Mesenchymal stem cell (in vitro differentiated cells and primary cell): ENCODE data around the gene NRXN3.
"Not testable (repeated sequence)": the region's sequence is repeated elsewhere in the genome, so short reads cannot be mapped to it uniquely, and the experiment has no call there.

Experiments used
- DNase-seq: peaks from one replicate; pipeline ENCODE4 v3.0.0-alpha.2; 2013
- H2AFZ ChIP-seq: one replicate; pipeline ENCODE4 v1.6.1; 2013; ENCODE audit warnings: low read depth, mild to moderate bottlenecking, control low read depth, inconsistent platforms, low read length, moderate library complexity
- H2AK5ac ChIP-seq: 2 replicates; pipeline ENCODE4 v1.6.1; 2013; ENCODE audit warnings: low read length, moderate library complexity, mild to moderate bottlenecking, inconsistent platforms; ENCODE audit not compliant: severe bottlenecking
- H2BK120ac ChIP-seq: one replicate; pipeline ENCODE4 v1.6.1; 2013; ENCODE audit warnings: low read depth, mild to moderate bottlenecking, inconsistent platforms, low read length, moderate library complexity
- H2BK12ac ChIP-seq, 2 experiments: one replicate each; pipeline ENCODE4 v1.6.1; 2013; ENCODE audit warnings: inconsistent platforms in 2 of 2, low read length in 2 of 2, mild to moderate bottlenecking in 2 of 2, moderate library complexity in 2 of 2, control low read depth in 1 of 2
- H2BK15ac ChIP-seq: one replicate; pipeline ENCODE4 v1.6.1; 2013; ENCODE audit warnings: mild to moderate bottlenecking, low read depth, inconsistent platforms; ENCODE audit not compliant: poor library complexity, severe bottlenecking
- H2BK5ac ChIP-seq: 2 replicates; pipeline ENCODE4 v1.6.1; 2013; ENCODE audit warnings: low read depth, mild to moderate bottlenecking, low read length, control low read depth, inconsistent platforms; ENCODE audit not compliant: poor library complexity, severe bottlenecking
- H3K14ac ChIP-seq, 2 experiments: one replicate each; pipeline ENCODE4 v1.6.1; 2013; ENCODE audit warnings: inconsistent platforms in 2 of 2, low read length in 2 of 2, control low read depth in 1 of 2, mild to moderate bottlenecking in 1 of 2, moderate library complexity in 1 of 2
- H3K18ac ChIP-seq, 2 experiments: one replicate each; pipeline ENCODE4 v1.6.1; 2013; ENCODE audit warnings: inconsistent platforms in 2 of 2, low read length in 2 of 2, control low read depth in 1 of 2, low read depth in 1 of 2, mild to moderate bottlenecking in 1 of 2
- H3K23ac ChIP-seq, 2 experiments: one replicate each; pipeline ENCODE4 v1.6.1; 2013; ENCODE audit warnings: inconsistent platforms in 2 of 2, low read length in 2 of 2, mild to moderate bottlenecking in 2 of 2, moderate library complexity in 2 of 2, control low read depth in 1 of 2
- H3K27ac ChIP-seq: 2 replicates; pipeline ENCODE4 v1.5.1; 2013; ENCODE audit warnings: mild to moderate bottlenecking, moderate library complexity, low read length, control low read depth, inconsistent platforms; ENCODE audit not compliant: poor library complexity, severe bottlenecking
- H3K27me3 ChIP-seq, 2 experiments: 2 replicates each; pipeline versions ENCODE4 v1.6.1 to v1.7.0; 2013; ENCODE audit warnings: low read length in 2 of 2, mild to moderate bottlenecking in 2 of 2, moderate library complexity in 2 of 2, control low read depth in 1 of 2, inconsistent platforms in 1 of 2; ENCODE audit not compliant: control insufficient read depth in 1 of 2, insufficient read depth in 1 of 2
- H3K36me3 ChIP-seq, 2 experiments: 2 replicates each; pipeline versions ENCODE4 v1.6.1 to v1.7.0; 2013; ENCODE audit warnings: low read length in 2 of 2, control low read depth in 1 of 2, inconsistent platforms in 1 of 2, low read depth in 1 of 2, mild to moderate bottlenecking in 1 of 2; ENCODE audit not compliant: insufficient read depth in 2 of 2, control insufficient read depth in 1 of 2
- H3K4ac ChIP-seq, 2 experiments: one replicate each; pipeline ENCODE4 v1.6.1; 2013; ENCODE audit warnings: inconsistent platforms in 2 of 2, low read length in 2 of 2, mild to moderate bottlenecking in 2 of 2, moderate library complexity in 2 of 2, control low read depth in 1 of 2, low read depth in 1 of 2
- H3K4me1 ChIP-seq: 2 replicates; pipeline ENCODE4 v1.6.1; 2013; ENCODE audit warnings: low read depth, low read length, control low read depth; ENCODE audit not compliant: control insufficient read depth, insufficient read depth
- H3K4me2 ChIP-seq: 2 replicates; pipeline ENCODE4 v1.6.1; 2013; ENCODE audit warnings: low read length, mild to moderate bottlenecking, inconsistent platforms; ENCODE audit not compliant: poor library complexity, severe bottlenecking
- H3K4me3 ChIP-seq, 2 experiments: 2 replicates each; pipeline versions ENCODE4 v1.5.1 to v1.7.0; 2013; ENCODE audit warnings: low read length in 2 of 2, mild to moderate bottlenecking in 2 of 2, control low read depth in 1 of 2, low read depth in 1 of 2; ENCODE audit not compliant: insufficient read depth in 1 of 2
- H3K79me1 ChIP-seq: replicated peaks from 2 replicates; pipeline ENCODE4 v1.6.1; 2013; ENCODE audit warnings: mild to moderate bottlenecking, control low read depth, low read length, inconsistent platforms; ENCODE audit not compliant: poor library complexity, severe bottlenecking
- H3K9ac ChIP-seq: 2 replicates; pipeline ENCODE4 v1.7.0; 2013; ENCODE audit warnings: mild to moderate bottlenecking, low read length, moderate library complexity
- H3K9me3 ChIP-seq: 2 replicates; pipeline ENCODE4 v1.7.0; 2013; ENCODE audit warnings: mild to moderate bottlenecking, low read length; ENCODE audit not compliant: control insufficient read depth
- H4K8ac ChIP-seq: one replicate; pipeline ENCODE4 v1.6.1; 2013; ENCODE audit warnings: inconsistent platforms, mild to moderate bottlenecking, low read length, moderate library complexity
- H4K91ac ChIP-seq: one replicate; pipeline ENCODE4 v1.6.1; 2013; ENCODE audit warnings: mild to moderate bottlenecking, low read length, inconsistent platforms
- WGBS: methylation state at CpG from one replicate; pipeline ENCODE4 v1.1.7; 2013; ENCODE audit warnings: mixed read lengths; 5-methylcytosine and 5-hydroxymethylcytosine counted together

The NRXN3 gene

DNA sequence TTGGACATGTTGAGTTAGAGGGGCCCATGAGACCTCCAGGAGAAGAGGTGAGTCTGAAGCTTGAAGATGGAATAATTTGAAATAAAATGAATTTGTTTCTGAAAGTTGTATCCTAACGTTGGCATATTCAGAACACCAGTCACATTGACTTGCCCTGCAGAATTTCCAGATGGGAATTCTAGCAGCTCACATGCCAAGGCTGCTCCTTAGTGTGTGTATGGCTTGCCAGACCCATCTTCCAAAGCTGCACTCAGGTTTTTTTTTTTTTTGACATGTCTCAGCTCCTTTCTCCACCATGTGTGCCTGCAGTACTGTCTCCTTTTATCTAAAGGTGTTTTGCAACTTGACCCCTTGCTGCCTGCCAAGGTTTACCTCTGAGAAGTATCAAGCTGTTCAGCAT is 261.9 kb downstream of the NRXN3 start:
- no peaks in the 10 kb centered on the region for H3K9me3 ChIP-seq
- H3K18ac ChIP-seq, result no peak overlapping the region
- H3K4me3 ChIP-seq, result no peak overlapping the region
- no peak overlapping the region for H3K23ac ChIP-seq
- no peak overlapping the region for H3K14ac ChIP-seq
- no peak overlapping the region for H3K27ac ChIP-seq
- no peaks in the 10 kb centered on the region for H3K27me3 ChIP-seq
- no peak overlapping the region for H2AFZ ChIP-seq
- H3K9ac ChIP-seq, result no peak overlapping the region
- no peak overlapping the region for H2BK12ac ChIP-seq
- no peak overlapping the region for H2AK5ac ChIP-seq
- no peaks in the 10 kb centered on the region for H3K4me1 ChIP-seq
- H2BK5ac ChIP-seq, result no peak overlapping the region
- no peak overlapping the region for H2BK15ac ChIP-seq
- H3K79me1 ChIP-seq, result no peaks in the 10 kb centered on the region
- no peak overlapping the region for H2BK120ac ChIP-seq
- DNase-seq, result no peak
- H3K4ac ChIP-seq, result no peak overlapping the region
- no peak overlapping the region for H4K8ac ChIP-seq
- no peaks in the 10 kb centered on the region for H3K36me3 ChIP-seq
- WGBS, result 58% methylated on average over 1 of the region's 1 CpG
- H3K4me2 ChIP-seq, result no peak overlapping the region
- H4K91ac ChIP-seq, result no peak overlapping the region

DNA sequence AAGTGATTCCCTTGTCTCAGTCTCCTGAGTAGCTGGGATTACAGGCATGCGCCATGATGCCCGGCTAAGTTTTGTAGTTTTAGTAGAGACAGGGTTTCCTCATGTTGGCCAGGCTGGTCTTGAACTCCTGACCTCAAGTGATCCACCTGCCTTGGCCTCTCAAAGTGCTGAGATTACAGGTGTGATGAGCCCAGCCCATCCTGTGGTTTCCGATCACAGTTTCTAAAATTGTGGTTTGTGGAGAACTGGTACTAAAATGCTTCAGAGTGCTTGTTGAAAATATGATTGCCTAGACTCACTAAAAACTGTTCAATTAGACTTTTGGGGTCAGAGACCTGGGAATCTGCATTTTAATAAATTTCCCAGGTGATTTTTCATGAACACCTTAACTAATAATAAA is 267.3 kb downstream of the NRXN3 start:
- H3K27ac ChIP-seq, H2AK5ac ChIP-seq, H4K8ac ChIP-seq, H3K4me1 ChIP-seq, H2BK120ac ChIP-seq, H2BK12ac ChIP-seq, H3K36me3 ChIP-seq, DNase-seq, H3K4me3 ChIP-seq, H3K79me1 ChIP-seq, H3K4ac ChIP-seq, H4K91ac ChIP-seq, H2BK15ac ChIP-seq, H3K18ac ChIP-seq, H3K23ac ChIP-seq, H3K14ac ChIP-seq, H3K9ac ChIP-seq, H3K27me3 ChIP-seq, H3K9me3 ChIP-seq, H2BK5ac ChIP-seq, H3K4me2 ChIP-seq, H2AFZ ChIP-seq: not testable (repeated sequence)
- WGBS, result 58% methylated on average over 3 of the region's 3 CpGs

DNA sequence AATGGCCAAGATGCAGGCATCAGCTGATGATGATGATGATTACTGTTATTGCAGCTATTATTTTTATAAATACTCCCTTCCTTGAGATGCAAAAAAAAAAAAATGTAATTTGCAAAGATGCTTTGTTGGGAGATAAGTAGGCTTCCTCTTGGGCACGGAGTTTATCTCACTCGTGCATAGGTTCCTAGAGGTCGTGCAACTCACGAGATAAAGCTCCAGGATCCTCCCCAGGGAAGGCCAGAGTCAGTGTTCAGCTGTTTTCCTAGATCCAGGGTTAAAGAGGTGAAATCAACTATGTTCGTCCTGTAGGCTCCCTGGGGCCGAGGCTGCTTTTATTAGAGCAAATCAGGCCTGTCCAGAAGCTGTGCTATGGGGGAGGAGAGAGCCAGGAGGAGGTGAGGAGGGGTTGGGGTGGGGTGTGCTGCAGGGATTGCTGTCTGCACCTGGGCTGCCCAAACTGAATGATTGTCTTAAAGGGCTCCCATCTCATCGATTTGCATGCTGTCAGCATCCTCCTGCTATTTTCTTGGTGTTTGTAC is 270.3 kb downstream of the NRXN3 start:
- H3K4me1 ChIP-seq, result no peaks in the 10 kb centered on the region
- 44% methylated on average over 7 of the region's 7 CpGs for WGBS
- no peak overlapping the region for H3K14ac ChIP-seq
- H3K18ac ChIP-seq, result no peak overlapping the region
- H2BK120ac ChIP-seq, result no peak overlapping the region
- H2BK15ac ChIP-seq, result no peak overlapping the region
- H3K27me3 ChIP-seq, result no peaks in the 10 kb centered on the region
- no peak overlapping the region for H3K27ac ChIP-seq
- no peaks in the 10 kb centered on the region for H3K79me1 ChIP-seq
- no peak overlapping the region for H2AK5ac ChIP-seq
- no peak overlapping the region for H4K8ac ChIP-seq
- H3K36me3 ChIP-seq, result no peaks in the 10 kb centered on the region
- no peak overlapping the region for H3K9ac ChIP-seq
- no peak overlapping the region for H2BK5ac ChIP-seq
- H4K91ac ChIP-seq, result no peak overlapping the region
- no peak for DNase-seq
- H3K4me3 ChIP-seq, result no peak overlapping the region
- no peak overlapping the region for H3K23ac ChIP-seq
- H3K4ac ChIP-seq, result no peak overlapping the region
- no peak overlapping the region for H2BK12ac ChIP-seq
- H3K9me3 ChIP-seq, result no peaks in the 10 kb centered on the region
- no peak overlapping the region for H3K4me2 ChIP-seq
- no peak overlapping the region for H2AFZ ChIP-seq

DNA sequence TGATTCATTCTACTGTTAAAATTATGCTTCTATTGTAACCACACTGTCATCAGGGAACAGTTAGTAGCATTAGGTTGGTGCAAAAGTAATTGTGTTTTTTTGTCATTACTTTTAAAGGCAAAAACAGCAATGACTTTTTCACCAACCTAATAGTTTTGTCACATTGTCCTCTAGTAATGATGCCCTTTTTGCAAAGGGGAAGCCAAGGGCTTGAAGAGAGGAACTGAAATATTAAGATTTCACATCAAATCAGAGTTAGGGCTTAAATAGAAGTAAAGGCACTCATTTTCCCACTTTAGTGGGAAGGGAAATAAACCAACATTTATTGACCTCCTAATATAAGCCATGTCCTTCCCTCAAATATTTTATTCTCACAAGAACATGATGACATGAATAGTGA is 273.7 kb downstream of the NRXN3 start:
- no peak overlapping the region for H2BK120ac ChIP-seq

More for the DNA sequence above, 273.7 kb downstream of the NRXN3 start:
- H3K27me3 ChIP-seq, result no peaks in the 10 kb centered on the region
- no peaks in the 10 kb centered on the region for H3K79me1 ChIP-seq
- no peak overlapping the region for H2BK15ac ChIP-seq
- H3K23ac ChIP-seq, result no peak overlapping the region
- DNase-seq, result no peak
- no peak overlapping the region for H3K18ac ChIP-seq
- H3K36me3 ChIP-seq, result no peaks in the 10 kb centered on the region
- H3K27ac ChIP-seq, result no peak overlapping the region
- H2BK12ac ChIP-seq, result no peak overlapping the region
- no peak overlapping the region for H3K4ac ChIP-seq
- H4K91ac ChIP-seq, result no peak overlapping the region
- H3K9me3 ChIP-seq, result no peaks in the 10 kb centered on the region
- no peak overlapping the region for H3K4me2 ChIP-seq
- no peak overlapping the region for H2AFZ ChIP-seq
- H4K8ac ChIP-seq, result no peak overlapping the region
- H3K4me3 ChIP-seq, result no peak overlapping the region
- no peak overlapping the region for H2AK5ac ChIP-seq
- H3K9ac ChIP-seq, result no peak overlapping the region
- H3K4me1 ChIP-seq, result no peaks in the 10 kb centered on the region
- H3K14ac ChIP-seq, result no peak overlapping the region
- H2BK5ac ChIP-seq, result no peak overlapping the region
